Astrocyte (in vitro differentiated cells and primary cell): Measurements from ENCODE around the gene PDE8A.

Experiments
- CTCF ChIP-seq: IDR thresholded peaks from 2 replicates; pipeline ENCODE4 v1.5.1; 2011; ENCODE audit warnings: low read depth, mild to moderate bottlenecking, inconsistent platforms, low read length, moderate library complexity; ENCODE audit not compliant: insufficient read depth
- EZH2 ChIP-seq: IDR thresholded peaks from 2 replicates; pipeline ENCODE4 v1.6.1; 2012; ENCODE audit warnings: mild to moderate bottlenecking, low read length, inconsistent platforms; ENCODE audit not compliant: insufficient read depth

DNA sequence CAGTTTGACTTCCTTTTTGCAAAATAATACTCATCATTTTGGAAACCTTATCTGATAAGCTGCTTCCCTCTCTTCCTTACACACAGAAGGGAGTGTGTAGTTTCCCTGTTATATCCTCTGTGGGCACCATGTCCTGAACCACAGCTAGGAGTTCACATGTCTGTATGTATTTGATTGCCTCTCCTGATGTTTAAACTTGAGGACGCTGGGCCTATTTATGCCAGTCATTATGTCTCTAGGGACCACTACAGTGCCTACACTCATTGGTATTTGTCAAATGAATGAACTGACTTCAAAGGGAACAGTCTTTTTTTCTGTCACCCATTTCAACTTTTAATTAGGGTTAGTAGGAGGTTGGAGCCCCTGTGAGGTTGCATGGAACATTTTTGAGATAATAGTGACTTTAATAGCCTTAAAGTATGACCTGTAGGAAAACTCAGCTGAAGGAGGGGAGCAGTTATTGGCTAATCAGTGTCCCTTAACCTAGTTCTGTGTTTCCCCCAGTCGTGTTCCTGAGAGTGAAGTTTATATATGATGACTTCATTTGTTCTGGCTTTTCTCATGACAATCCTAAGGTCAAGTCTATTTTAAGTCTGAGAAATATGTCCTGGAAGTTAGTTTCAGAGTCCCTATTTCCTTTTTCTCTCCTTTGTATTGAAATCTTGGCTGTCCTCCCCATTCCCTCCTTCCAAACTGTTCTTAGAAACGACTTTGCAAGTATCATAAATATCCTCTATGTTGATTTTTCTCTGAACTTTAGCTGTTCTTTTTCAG, 28.9 kb downstream of the PDE8A start:
- TF ChIP-seq CTCF (no peak), EZH2 (no peak)
